ENCODE data around the gene CAMK1G.

The CAMK1G gene

DNA sequence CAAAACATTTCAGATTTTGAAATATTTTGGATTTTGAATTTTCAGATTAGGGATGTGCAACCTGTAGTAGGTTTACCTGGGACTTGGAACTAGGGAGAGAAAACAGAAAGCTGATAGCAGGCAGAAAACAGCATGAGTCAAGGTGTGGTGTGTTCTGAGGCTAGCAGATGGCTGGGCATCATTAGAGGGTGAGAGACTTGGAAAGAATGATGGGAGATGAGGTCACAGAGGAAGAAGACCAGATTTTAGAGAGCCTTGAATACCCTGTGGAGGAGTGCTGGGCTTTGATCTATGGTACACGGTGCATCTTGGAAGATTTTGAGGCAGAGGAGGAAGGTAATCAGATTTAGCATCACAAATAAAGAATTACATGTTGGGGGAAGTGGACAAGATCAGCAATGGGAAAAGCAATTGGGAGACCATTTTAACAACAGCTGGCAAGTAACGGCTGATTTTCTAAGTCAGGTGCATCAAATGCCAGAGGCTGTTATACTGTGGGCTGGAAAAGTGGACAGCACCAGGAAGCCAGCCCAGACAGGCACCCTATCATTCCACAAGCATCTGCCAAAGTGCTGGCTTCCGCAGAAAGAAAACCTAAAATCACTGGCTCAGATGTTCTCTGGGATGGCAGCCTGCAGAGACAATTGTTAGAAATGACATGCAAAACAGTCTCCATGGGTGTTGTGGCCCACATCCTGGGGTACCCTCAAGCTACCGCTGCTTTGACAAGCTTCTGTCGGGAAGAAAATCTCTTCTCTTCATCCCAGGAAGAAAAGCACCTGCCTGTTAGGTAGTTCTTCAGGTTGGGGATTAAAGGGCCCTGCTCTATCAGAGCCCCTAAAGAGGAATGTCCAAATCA, 30.9 kb upstream of the CAMK1G start:
- TF ChIP-seq ZFP30 (CRISPR knock-in tag; IDR thresholded peaks at IDR 0.05) (no peak), ESRRG (CRISPR knock-in tag; IDR thresholded peaks at IDR 0.05) (no peak), TCF4 (CRISPR knock-in tag; IDR thresholded peaks at IDR 0.05; ENCODE audit: borderline replicate concordance) (no peak), ZNF565 (CRISPR knock-in tag; conservative IDR thresholded peaks at IDR 0.05; ENCODE audit: low read depth) (no peak), PPARA (CRISPR knock-in tag; IDR thresholded peaks at IDR 0.05; ENCODE audit: borderline replicate concordance) (no peak), BACH2 (CRISPR knock-in tag; IDR thresholded peaks at IDR 0.05; ENCODE audit: borderline replicate concordance) (no peak), SNAI2 (CRISPR knock-in tag; IDR thresholded peaks at IDR 0.05) (no peak), RARB (CRISPR knock-in tag; IDR thresholded peaks at IDR 0.05) (no peak), ZNF70 (CRISPR knock-in tag; IDR thresholded peaks at IDR 0.05) (no peak)
- TF ChIP-seq, protein P1, sequence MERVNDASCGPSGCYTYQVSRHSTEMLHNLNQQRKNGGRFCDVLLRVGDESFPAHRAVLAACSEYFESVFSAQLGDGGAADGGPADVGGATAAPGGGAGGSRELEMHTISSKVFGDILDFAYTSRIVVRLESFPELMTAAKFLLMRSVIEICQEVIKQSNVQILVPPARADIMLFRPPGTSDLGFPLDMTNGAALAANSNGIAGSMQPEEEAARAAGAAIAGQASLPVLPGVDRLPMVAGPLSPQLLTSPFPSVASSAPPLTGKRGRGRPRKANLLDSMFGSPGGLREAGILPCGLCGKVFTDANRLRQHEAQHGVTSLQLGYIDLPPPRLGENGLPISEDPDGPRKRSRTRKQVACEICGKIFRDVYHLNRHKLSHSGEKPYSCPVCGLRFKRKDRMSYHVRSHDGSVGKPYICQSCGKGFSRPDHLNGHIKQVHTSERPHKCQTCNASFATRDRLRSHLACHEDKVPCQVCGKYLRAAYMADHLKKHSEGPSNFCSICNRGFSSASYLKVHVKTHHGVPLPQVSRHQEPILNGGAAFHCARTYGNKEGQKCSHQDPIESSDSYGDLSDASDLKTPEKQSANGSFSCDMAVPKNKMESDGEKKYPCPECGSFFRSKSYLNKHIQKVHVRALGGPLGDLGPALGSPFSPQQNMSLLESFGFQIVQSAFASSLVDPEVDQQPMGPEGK (CRISPR knock-in tag; IDR thresholded peaks at IDR 0.05; ENCODE audit: borderline replicate concordance) = no peak
- ATAC-seq = no peak

DNA sequence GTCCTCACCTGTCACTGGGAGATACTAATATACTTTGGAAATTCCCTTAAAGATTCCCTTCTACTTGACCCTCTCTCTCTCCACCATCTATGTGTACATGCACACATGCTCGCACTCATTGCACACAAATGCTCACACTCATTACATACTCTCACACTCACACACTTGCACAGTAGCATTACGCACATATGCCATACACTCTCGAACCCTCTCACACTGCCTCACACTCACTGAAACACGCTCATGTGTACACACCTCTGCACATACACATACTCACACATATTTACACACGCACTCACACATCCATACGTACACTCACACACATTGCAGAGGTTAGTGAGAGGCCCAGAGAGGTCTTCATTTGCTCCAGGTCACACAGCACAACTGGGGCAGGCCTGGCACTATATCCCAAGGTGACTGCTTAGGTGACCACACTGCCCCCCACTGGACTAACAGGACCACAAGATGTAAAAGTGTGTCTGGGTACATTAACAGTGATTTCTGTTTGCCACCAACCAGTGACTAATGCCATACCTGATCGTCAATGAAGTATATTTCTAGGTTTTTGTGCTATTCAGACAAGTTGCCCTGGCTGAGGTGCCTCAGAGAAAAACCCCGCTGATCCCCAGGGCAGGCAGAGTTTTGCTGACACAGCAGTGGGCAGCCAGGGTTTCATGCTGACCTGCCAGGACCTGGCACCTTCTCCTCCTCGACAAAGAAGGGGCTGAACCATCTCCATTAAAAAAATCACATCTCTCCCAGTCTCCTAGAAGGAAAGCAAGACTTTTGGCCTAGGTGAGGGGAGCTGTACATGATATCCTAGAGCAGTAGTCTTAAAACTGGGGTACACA, 28.5 kb upstream of the CAMK1G start:
- ATAC-seq = no peak
- TF ChIP-seq CSDC2 (CRISPR knock-in tag; IDR thresholded peaks at IDR 0.05) = no peak
- no peak for TF ChIP-seq ZNF565 (CRISPR knock-in tag; conservative IDR thresholded peaks at IDR 0.05; ENCODE audit: low read depth)
- TF ChIP-seq OSR1 (CRISPR knock-in tag; IDR thresholded peaks at IDR 0.05) = no peak
- TF ChIP-seq, protein P2, sequence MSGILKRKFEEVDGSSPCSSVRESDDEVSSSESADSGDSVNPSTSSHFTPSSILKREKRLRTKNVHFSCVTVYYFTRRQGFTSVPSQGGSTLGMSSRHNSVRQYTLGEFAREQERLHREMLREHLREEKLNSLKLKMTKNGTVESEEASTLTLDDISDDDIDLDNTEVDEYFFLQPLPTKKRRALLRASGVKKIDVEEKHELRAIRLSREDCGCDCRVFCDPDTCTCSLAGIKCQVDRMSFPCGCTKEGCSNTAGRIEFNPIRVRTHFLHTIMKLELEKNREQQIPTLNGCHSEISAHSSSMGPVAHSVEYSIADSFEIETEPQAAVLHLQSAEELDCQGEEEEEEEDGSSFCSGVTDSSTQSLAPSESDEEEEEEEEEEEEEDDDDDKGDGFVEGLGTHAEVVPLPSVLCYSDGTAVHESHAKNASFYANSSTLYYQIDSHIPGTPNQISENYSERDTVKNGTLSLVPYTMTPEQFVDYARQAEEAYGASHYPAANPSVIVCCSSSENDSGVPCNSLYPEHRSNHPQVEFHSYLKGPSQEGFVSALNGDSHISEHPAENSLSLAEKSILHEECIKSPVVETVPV (CRISPR knock-in tag; IDR thresholded peaks at IDR 0.05) = no peak
- TF ChIP-seq ZNF8 (CRISPR knock-in tag; IDR thresholded peaks at IDR 0.05) = no peak
- TF ChIP-seq ISL1 (CRISPR knock-in tag; IDR thresholded peaks at IDR 0.05) = no peak
- no peak for TF ChIP-seq PPARA (CRISPR knock-in tag; IDR thresholded peaks at IDR 0.05; ENCODE audit: borderline replicate concordance)

DNA sequence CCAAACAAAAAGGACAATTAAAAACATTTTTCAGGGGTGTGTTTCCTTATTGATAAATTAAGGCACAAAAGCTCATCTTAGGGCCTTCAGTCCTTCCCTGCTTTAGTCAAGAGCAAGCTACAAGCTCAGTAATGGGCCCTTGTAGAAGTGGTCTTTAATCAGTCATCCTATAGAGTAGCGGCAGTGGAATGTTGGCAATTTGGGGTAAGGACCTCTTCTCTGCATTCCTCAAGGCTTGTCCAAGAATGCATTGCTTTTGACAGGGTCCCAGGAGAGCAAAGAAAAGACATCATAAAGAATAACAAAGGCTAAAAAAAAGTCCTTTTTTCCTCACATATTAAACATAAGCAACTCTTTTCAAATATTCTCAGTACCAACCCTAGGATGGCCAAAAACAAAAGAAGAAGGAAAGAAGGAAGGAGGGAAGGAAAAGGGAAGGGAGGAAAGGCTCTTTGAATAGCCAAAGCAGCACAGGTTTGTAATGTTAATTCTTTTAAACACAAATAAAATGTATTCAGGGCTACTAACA, 27.3 kb upstream of the CAMK1G start:
- no peak for TF ChIP-seq ISL1 (CRISPR knock-in tag; IDR thresholded peaks at IDR 0.05)
- TF ChIP-seq, protein P3, sequence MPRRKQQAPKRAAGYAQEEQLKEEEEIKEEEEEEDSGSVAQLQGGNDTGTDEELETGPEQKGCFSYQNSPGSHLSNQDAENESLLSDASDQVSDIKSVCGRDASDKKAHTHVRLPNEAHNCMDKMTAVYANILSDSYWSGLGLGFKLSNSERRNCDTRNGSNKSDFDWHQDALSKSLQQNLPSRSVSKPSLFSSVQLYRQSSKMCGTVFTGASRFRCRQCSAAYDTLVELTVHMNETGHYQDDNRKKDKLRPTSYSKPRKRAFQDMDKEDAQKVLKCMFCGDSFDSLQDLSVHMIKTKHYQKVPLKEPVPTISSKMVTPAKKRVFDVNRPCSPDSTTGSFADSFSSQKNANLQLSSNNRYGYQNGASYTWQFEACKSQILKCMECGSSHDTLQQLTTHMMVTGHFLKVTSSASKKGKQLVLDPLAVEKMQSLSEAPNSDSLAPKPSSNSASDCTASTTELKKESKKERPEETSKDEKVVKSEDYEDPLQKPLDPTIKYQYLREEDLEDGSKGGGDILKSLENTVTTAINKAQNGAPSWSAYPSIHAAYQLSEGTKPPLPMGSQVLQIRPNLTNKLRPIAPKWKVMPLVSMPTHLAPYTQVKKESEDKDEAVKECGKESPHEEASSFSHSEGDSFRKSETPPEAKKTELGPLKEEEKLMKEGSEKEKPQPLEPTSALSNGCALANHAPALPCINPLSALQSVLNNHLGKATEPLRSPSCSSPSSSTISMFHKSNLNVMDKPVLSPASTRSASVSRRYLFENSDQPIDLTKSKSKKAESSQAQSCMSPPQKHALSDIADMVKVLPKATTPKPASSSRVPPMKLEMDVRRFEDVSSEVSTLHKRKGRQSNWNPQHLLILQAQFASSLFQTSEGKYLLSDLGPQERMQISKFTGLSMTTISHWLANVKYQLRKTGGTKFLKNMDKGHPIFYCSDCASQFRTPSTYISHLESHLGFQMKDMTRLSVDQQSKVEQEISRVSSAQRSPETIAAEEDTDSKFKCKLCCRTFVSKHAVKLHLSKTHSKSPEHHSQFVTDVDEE (CRISPR knock-in tag; IDR thresholded peaks at IDR 0.05) = no peak
- no peak for TF ChIP-seq ESRRG (CRISPR knock-in tag; IDR thresholded peaks at IDR 0.05)
- no peak for TF ChIP-seq TOX (CRISPR knock-in tag; IDR thresholded peaks at IDR 0.05; ENCODE audit: borderline replicate concordance)
- TF ChIP-seq TCF4 (CRISPR knock-in tag; IDR thresholded peaks at IDR 0.05; ENCODE audit: borderline replicate concordance) = no peak
- TF ChIP-seq, protein P2 (CRISPR knock-in tag; IDR thresholded peaks at IDR 0.05) = no peak
- no peak for TF ChIP-seq ZNF8 (CRISPR knock-in tag; IDR thresholded peaks at IDR 0.05)
- no peak for TF ChIP-seq ZC3H10 (CRISPR knock-in tag; IDR thresholded peaks at IDR 0.05)
- TF ChIP-seq OSR1 (CRISPR knock-in tag; IDR thresholded peaks at IDR 0.05) = no peak
- TF ChIP-seq ZFP30 (CRISPR knock-in tag; IDR thresholded peaks at IDR 0.05) = no peak
- no peak for TF ChIP-seq CSDC2 (CRISPR knock-in tag; IDR thresholded peaks at IDR 0.05)
- TF ChIP-seq, protein P4, sequence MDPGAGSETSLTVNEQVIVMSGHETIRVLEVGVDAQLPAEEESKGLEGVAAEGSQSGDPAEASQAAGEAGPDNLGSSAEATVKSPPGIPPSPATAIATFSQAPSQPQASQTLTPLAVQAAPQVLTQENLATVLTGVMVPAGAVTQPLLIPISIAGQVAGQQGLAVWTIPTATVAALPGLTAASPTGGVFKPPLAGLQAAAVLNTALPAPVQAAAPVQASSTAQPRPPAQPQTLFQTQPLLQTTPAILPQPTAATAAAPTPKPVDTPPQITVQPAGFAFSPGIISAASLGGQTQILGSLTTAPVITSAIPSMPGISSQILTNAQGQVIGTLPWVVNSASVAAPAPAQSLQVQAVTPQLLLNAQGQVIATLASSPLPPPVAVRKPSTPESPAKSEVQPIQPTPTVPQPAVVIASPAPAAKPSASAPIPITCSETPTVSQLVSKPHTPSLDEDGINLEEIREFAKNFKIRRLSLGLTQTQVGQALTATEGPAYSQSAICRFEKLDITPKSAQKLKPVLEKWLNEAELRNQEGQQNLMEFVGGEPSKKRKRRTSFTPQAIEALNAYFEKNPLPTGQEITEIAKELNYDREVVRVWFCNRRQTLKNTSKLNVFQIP (CRISPR knock-in tag; IDR thresholded peaks at IDR 0.05; ENCODE audit: borderline replicate concordance, low read depth) = no peak
- no peak for TF ChIP-seq SNAI2 (CRISPR knock-in tag; IDR thresholded peaks at IDR 0.05)
- TF ChIP-seq ZNF565 (CRISPR knock-in tag; conservative IDR thresholded peaks at IDR 0.05; ENCODE audit: low read depth) = no peak
- no peak for TF ChIP-seq GLIS3 (CRISPR knock-in tag; IDR thresholded peaks at IDR 0.05)
- TF ChIP-seq ZNF70 (CRISPR knock-in tag; IDR thresholded peaks at IDR 0.05) = no peak
- TF ChIP-seq RARB (CRISPR knock-in tag; IDR thresholded peaks at IDR 0.05) = no peak
- TF ChIP-seq, protein P1 (CRISPR knock-in tag; IDR thresholded peaks at IDR 0.05; ENCODE audit: borderline replicate concordance) = no peak
- TF ChIP-seq ARNTL (CRISPR knock-in tag; IDR thresholded peaks at IDR 0.05; ENCODE audit: borderline replicate concordance, low read depth) = no peak
- peak; percentile 60 for ATAC-seq

Data from SK-N-SH treated with all-trans-retinoic acid at 6 μM for 48 hours (cell line).